Mucosa of rectum (tissue), 2 donors: ENCODE results near the gene IL22RA2.

ENCODE experiments used
- H3K27ac ChIP-seq, 2 donors: one replicate each; pipeline ENCODE4 v1.7.0; 2013; ENCODE audit warnings: inconsistent platforms in 2 of 2, low read depth in 2 of 2, low read length in 2 of 2
- H3K27me3 ChIP-seq, 2 donors: one replicate each; pipeline ENCODE4 v1.7.0; 2013; ENCODE audit warnings: low read length in 2 of 2; ENCODE audit not compliant: control insufficient read depth in 2 of 2, insufficient read depth in 2 of 2
- H3K36me3 ChIP-seq, 2 donors: one replicate each; pipeline ENCODE4 v1.7.0; 2013; ENCODE audit warnings: low read length in 2 of 2; ENCODE audit not compliant: control insufficient read depth in 2 of 2, insufficient read depth in 2 of 2
- H3K4me1 ChIP-seq, 2 donors: one replicate each; pipeline ENCODE4 v1.7.0; 2013; ENCODE audit warnings: low read length in 2 of 2, mild to moderate bottlenecking in 1 of 2; ENCODE audit not compliant: control insufficient read depth in 2 of 2, insufficient read depth in 2 of 2
- H3K4me3 ChIP-seq, 2 donors: one replicate each; pipeline ENCODE4 v1.7.0; 2013; ENCODE audit warnings: low read length in 2 of 2
- H3K9ac ChIP-seq, 2 donors: one replicate each; pipeline ENCODE4 v1.7.0; 2013; ENCODE audit warnings: low read length in 2 of 2, low read depth in 1 of 2, mild to moderate bottlenecking in 1 of 2
- H3K9me3 ChIP-seq, 2 donors: one replicate each; pipeline ENCODE4 v1.7.0; 2013; ENCODE audit warnings: low read length in 2 of 2; ENCODE audit not compliant: control insufficient read depth in 2 of 2
- donor health status: healthy.
- donor health status: Normal muscosa, but diverticular disease.

Gene IL22RA2

GRCh38 chr6:137099689-137100403 lies 73.6 kb downstream of the IL22RA2 start:
- Histone ChIP-seq H3K36me3 (no peaks in the 10 kb centered on the region), H3K27ac (no peak overlapping the region), H3K4me3 (no peak overlapping the region), H3K27me3 (no peaks in the 10 kb centered on the region), H3K4me1 (no peaks in the 10 kb centered on the region), H3K9ac (no peak overlapping the region), H3K9me3 (no peaks in the 10 kb centered on the region)

- no peak overlapping the region for H3K4me3 ChIP-seq
- no peak overlapping the region for H3K9ac ChIP-seq
- H3K4me1 ChIP-seq = peaks cover 7 to 13% of the 10 kb centered on the region in 2 donors
- H3K9me3 ChIP-seq = no peaks in the 10 kb centered on the region
- H3K27ac ChIP-seq = no peak overlapping the region
- no peaks in the 10 kb centered on the region for H3K27me3 ChIP-seq
- H3K36me3 ChIP-seq = no peaks in the 10 kb centered on the region
These were observed 75.9 kb downstream of the IL22RA2 start for GRCh38 chr6:137097526-137097925.

GRCh38 chr6:137097057-137097456 lies 76.4 kb downstream of the IL22RA2 start:
- Histone ChIP-seq H3K9ac (no peak overlapping the region), H3K36me3 (no peaks in the 10 kb centered on the region), H3K27me3 (no peaks in the 10 kb centered on the region), H3K4me1 (peaks cover 11 to 18% of the 10 kb centered on the region in 2 donors), H3K27ac (no peak overlapping the region), H3K4me3 (no peak overlapping the region), H3K9me3 (no peaks in the 10 kb centered on the region)

GRCh38 chr6:137095651-137096238 lies 77.7 kb downstream of the IL22RA2 start:
- peaks cover 13 to 24% of the 10 kb centered on the region in 2 donors for H3K4me1 ChIP-seq
- no peak overlapping the region for H3K4me3 ChIP-seq
- H3K27ac ChIP-seq = no peak overlapping the region
- H3K27me3 ChIP-seq = no peaks in the 10 kb centered on the region
- H3K9me3 ChIP-seq = no peaks in the 10 kb centered on the region
- no peaks in the 10 kb centered on the region for H3K36me3 ChIP-seq
- H3K9ac ChIP-seq = no peak overlapping the region

GRCh38 chr6:137095093-137095492 lies 78.4 kb downstream of the IL22RA2 start:
- Histone ChIP-seq H3K9ac (no peak overlapping the region), H3K36me3 (no peaks in the 10 kb centered on the region), H3K9me3 (no peaks in the 10 kb centered on the region), H3K27me3 (no peaks in the 10 kb centered on the region), H3K4me3 (no peak overlapping the region), H3K27ac (no peak overlapping the region), H3K4me1 (peaks cover 13 to 24% of the 10 kb centered on the region in 2 donors)

GRCh38 chr6:137094411-137095008 lies 78.9 kb downstream of the IL22RA2 start:
- Histone ChIP-seq H3K9ac (no peak overlapping the region), H3K9me3 (no peaks in the 10 kb centered on the region)

More at GRCh38 chr6:137094411-137095008, 78.9 kb downstream of the IL22RA2 start:
- Histone ChIP-seq H3K27ac (no peak overlapping the region), H3K27me3 (no peaks in the 10 kb centered on the region), H3K36me3 (no peaks in the 10 kb centered on the region), H3K4me1 (peaks cover 13 to 24% of the 10 kb centered on the region in 2 donors), H3K4me3 (no peak overlapping the region)
